H1 (cell line): ENCODE data around the gene ADIRF.

Experiments
- CEBPB ChIP-seq: IDR thresholded peaks from 2 replicates; pipeline ENCODE4 v1.6.1; 2012; ENCODE audit warnings: low read depth, low read length
- CREB1 ChIP-seq: IDR thresholded peaks from 2 replicates; pipeline ENCODE4 v1.6.1; 2012; ENCODE audit warnings: inconsistent platforms
- CTCF ChIP-seq, 3 experiments: IDR thresholded peaks; 1 replicate in 2 of 3; 2 replicates in 1 of 3; pipeline versions ENCODE4 v1.5.1 to v1.6.1; 2011; ENCODE audit warnings: low read length in 3 of 3, mild to moderate bottlenecking in 3 of 3, inconsistent platforms in 2 of 3, low read depth in 1 of 3, moderate library complexity in 1 of 3; ENCODE audit not compliant: insufficient read depth in 1 of 3; ENCODE audit errors: control extremely low read depth in 1 of 3
- EP300 ChIP-seq, 2 experiments: IDR thresholded peaks; 1 replicate in 1 of 2; 2 replicates in 1 of 2; pipeline ENCODE4 v1.6.1; 2011 to 2012; ENCODE audit warnings: low read depth in 2 of 2, low read length in 2 of 2, mild to moderate bottlenecking in 2 of 2, borderline replicate concordance in 1 of 2, inconsistent platforms in 1 of 2, moderate library complexity in 1 of 2
- POLR2A ChIP-seq, 2 experiments: IDR thresholded peaks; 1 replicate in 1 of 2; 2 replicates in 1 of 2; pipeline ENCODE4 v1.6.1; 2011; ENCODE audit warnings: low read depth in 2 of 2, low read length in 2 of 2, mild to moderate bottlenecking in 2 of 2; ENCODE audit errors: control extremely low read depth in 1 of 2
- POLR2AphosphoS5 ChIP-seq: IDR thresholded peaks from 2 replicates; pipeline ENCODE4 v1.6.1; 2011; ENCODE audit warnings: low read depth, low read length
- RAD21 ChIP-seq, 2 experiments: IDR thresholded peaks in 1 of 2; conservative IDR thresholded peaks in 1 of 2; 2 replicates each; pipeline ENCODE4 v1.6.1; 2011; ENCODE audit warnings: low read depth in 2 of 2, low read length in 2 of 2, improper control_type of control experiment in 1 of 2, inconsistent platforms in 1 of 2, mild to moderate bottlenecking in 1 of 2, moderate library complexity in 1 of 2
- RFX5 ChIP-seq: IDR thresholded peaks from 2 replicates; pipeline ENCODE4 v1.6.1; 2011; ENCODE audit warnings: low read depth, low read length, improper control_type of control experiment, borderline replicate concordance
- SUZ12 ChIP-seq: fragments of 200-600 bp; sonication (generic); IDR thresholded peaks from 2 replicates; pipeline ENCODE4 v1.6.1; 2012; ENCODE audit warnings: mild to moderate bottlenecking, inconsistent platforms, low read length, moderate library complexity, mixed read lengths
- TF ChIP-seq, protein P1 (sequence below): IDR thresholded peaks from 2 replicates; pipeline ENCODE4 v1.6.1; 2011; ENCODE audit warnings: low read depth, mild to moderate bottlenecking, low read length; ENCODE audit not compliant: insufficient read depth

DNA sequence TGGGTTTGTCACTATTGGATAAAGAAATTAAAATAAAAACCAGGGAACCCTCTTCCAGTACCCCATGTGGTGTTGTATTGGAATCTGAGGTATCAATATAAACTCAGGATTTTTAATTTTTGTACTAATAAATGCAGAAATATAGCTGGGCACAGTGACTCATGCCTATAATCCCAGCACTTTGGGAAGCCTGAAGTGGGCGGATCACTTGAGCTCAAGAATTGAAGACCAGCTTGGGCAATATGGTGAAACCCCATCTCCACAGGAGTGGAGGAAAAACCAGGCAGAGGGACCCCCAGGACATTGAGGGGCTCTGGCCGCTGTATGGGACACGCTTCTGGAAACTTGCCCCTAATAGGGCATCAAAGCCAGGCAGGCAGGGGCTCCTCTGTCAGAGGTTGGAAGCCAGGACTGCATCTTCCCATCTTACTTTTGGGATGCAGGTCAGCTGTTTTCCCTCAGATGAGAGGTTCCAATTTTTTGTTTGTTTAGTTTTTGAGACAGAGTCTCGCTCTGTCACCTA lies 11.1 kb downstream of the ADIRF start:
- TF ChIP-seq, protein P1, sequence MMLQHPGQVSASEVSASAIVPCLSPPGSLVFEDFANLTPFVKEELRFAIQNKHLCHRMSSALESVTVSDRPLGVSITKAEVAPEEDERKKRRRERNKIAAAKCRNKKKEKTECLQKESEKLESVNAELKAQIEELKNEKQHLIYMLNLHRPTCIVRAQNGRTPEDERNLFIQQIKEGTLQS = no peak
- TF ChIP-seq RAD21 (IDR thresholded peaks at IDR 0.05 in 1 of 2, conservative IDR thresholded peaks at IDR 0.05 in 1 of 2; ENCODE audit: low read depth in 2 of 2, low read length in 2 of 2) (no peak), EP300 (IDR thresholded peaks at IDR 0.05; ENCODE audit: borderline replicate concordance in 1 of 2, low read depth in 2 of 2, low read length in 2 of 2) (no peak), CTCF (IDR thresholded peaks at IDR 0.05; ENCODE audit: control extremely low read depth in 1 of 3, insufficient read depth in 1 of 3, low read depth in 1 of 3, low read length in 3 of 3) (no peak), POLR2A (IDR thresholded peaks at IDR 0.05; ENCODE audit: control extremely low read depth in 1 of 2, low read depth in 2 of 2, low read length in 2 of 2) (no peak), SUZ12 (no peak), RFX5 (no peak), CREB1 (no peak), CEBPB (no peak), POLR2AphosphoS5 (no peak)
